Cardiac muscle cell (in vitro differentiated cells and primary cell): Measurements from ENCODE around the gene PRR30. TPM values are rescaled to one million over a fixed set of nuclear protein-coding genes. Genes with fewer than 3 reads are reported as not detected.
A peak's percentile ranks its signal among the peaks of the same experiment; 100 is the strongest.

Experiments
- DNase-seq, 2 donors: peaks; one replicate each; pipeline versions ENCODE4 v3.0.0 to v3.0.0-alpha.2; 2010 to 2017; ENCODE audit warnings: low read depth in 1 of 2, low spot score in 1 of 2
- H3K27ac ChIP-seq: fragments of 200-600 bp; sonication (generic); 2 replicates; pipeline ENCODE4 v1.5.1; 2016
- H3K27me3 ChIP-seq: fragments of 200-600 bp; sonication (generic); 2 replicates; pipeline ENCODE4 v1.6.0; 2016; ENCODE audit warnings: control low read depth
- H3K36me3 ChIP-seq: fragments of 200-600 bp; sonication (generic); 2 replicates; pipeline ENCODE4 v1.5.1; 2016; ENCODE audit warnings: control low read depth
- H3K4me1 ChIP-seq: fragments of 200-600 bp; sonication (generic); 2 replicates; pipeline ENCODE4 v1.8.1; 2017; ENCODE audit warnings: low read depth, mild to moderate bottlenecking, mixed run types
- H3K4me3 ChIP-seq: fragments of 200-600 bp; sonication (generic); 2 replicates; pipeline ENCODE4 v1.5.1; 2016; ENCODE audit warnings: mild to moderate bottlenecking
- H3K9me3 ChIP-seq: fragments of 200-600 bp; sonication (generic); 2 replicates; pipeline ENCODE4 v1.5.1; 2017; ENCODE audit warnings: low read depth, mild to moderate bottlenecking, control low read depth
- CTCF ChIP-seq: IDR thresholded peaks from 2 replicates; pipeline ENCODE4 v1.5.1; 2012; ENCODE audit warnings: low read depth, mild to moderate bottlenecking, low read length
- polyA plus RNA-seq: library from polyadenylated mRNA; unstranded; fragments of >200 nt; fragmentation: Nextera tagmentation; extraction: Ambion mirVana; gene quantifications from 2 replicates; pipeline ENCODE4 v1.2.1, GENCODE V29; 2016
- total RNA-seq: library from RNA; depleted of rRNA; stranded (reverse); fragments of >200 nt; gene quantifications from 2 replicates; pipeline ENCODE4 v1.2.3, GENCODE V29; 2016

The PRR30 gene
- total and polyA plus RNA-seq, 2 experiments from 2014 or later = not detected

DNA sequence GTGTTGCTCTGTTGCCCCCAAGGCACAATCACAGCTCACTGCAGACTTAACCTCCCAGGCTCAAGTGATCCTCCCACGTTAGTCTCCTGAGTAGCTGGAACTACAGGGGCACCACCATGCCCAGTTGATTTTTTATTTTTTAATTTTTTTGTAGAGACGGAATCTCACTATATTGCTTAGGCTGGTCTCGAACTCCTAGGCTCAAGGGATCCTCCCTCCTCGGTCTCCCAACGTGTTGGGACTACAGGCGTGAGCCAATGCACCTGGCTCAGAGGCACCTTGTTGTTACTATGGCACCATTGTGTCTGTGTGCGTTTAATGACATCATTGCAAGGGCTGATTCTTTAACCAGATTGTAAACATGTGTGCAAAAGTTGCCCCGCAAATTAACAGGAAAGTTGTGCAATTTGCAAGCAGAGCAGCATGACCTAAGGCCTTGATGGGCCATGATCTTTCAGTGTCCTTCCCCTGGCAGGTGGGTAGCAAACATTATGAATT is 32.2 kb upstream of the PRR30 start:
- Histone ChIP-seq H3K4me3 (no peak overlapping the region), H3K27me3 (peaks cover 26% of the 10 kb centered on the region), H3K27ac (no peak overlapping the region), H3K4me1 (peaks cover 4% of the 10 kb centered on the region), H3K36me3 (no peaks in the 10 kb centered on the region), H3K9me3 (no peaks in the 10 kb centered on the region)
- DNase-seq = no peak
- TF ChIP-seq CTCF = no peak

GRCh38 chr2:27170581-27171337 is 31.5 kb upstream of the PRR30 start:
- Histone ChIP-seq H3K36me3 (no peaks in the 10 kb centered on the region), H3K9me3 (no peaks in the 10 kb centered on the region), H3K4me1 (peaks cover 4% of the 10 kb centered on the region), H3K4me3 (no peak overlapping the region), H3K27me3 (peaks cover 26% of the 10 kb centered on the region), H3K27ac (no peak overlapping the region)
- no peak for TF ChIP-seq CTCF
- DNase-seq = peak in 1 of 2 donors; percentile 25

DNA sequence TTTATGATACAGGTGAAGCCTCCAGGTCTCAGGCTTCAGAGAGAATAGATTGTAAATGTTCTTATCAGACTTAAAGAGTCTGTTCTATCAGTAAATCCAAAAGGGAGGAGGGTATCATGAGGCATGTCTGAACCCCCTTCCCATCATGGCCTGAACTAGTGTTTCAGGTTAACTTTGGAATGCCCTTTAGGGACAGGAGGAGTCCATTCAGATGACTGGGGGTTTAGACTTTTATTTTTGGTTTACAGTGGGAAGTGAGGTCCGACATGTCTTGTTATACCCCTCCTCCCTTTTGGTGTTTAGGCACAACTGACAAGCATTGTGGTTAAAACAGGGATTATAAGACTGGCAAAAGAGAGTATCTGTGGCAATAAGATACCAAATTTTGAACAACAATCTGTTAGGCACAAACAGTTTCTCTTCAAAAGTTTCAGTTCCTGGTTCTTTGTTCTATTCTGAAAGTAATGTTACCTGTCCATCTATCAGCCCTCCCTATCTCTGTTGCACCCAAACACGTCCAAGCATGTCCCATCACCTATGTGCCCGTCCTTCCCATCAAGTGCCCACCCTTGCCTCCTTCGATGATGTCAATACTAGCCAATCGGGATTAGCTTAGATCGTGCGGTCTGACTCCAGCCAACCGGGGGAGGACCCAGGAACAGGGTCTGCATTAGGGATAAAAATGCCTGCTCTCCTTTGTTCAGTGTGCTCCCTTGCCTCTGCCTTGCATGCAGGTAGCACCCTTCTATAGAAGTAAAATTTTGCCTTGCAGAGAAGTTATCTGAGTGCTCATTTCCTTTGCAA is 26.0 kb upstream of the PRR30 start:
- Histone ChIP-seq H3K27me3 (peaks cover 3% of the 10 kb centered on the region), H3K27ac (no peak overlapping the region), H3K9me3 (no peaks in the 10 kb centered on the region), H3K4me1 (peaks cover 4% of the 10 kb centered on the region), H3K36me3 (no peaks in the 10 kb centered on the region), H3K4me3 (no peak overlapping the region)
- no peak for TF ChIP-seq CTCF
- no peak for DNase-seq

DNA sequence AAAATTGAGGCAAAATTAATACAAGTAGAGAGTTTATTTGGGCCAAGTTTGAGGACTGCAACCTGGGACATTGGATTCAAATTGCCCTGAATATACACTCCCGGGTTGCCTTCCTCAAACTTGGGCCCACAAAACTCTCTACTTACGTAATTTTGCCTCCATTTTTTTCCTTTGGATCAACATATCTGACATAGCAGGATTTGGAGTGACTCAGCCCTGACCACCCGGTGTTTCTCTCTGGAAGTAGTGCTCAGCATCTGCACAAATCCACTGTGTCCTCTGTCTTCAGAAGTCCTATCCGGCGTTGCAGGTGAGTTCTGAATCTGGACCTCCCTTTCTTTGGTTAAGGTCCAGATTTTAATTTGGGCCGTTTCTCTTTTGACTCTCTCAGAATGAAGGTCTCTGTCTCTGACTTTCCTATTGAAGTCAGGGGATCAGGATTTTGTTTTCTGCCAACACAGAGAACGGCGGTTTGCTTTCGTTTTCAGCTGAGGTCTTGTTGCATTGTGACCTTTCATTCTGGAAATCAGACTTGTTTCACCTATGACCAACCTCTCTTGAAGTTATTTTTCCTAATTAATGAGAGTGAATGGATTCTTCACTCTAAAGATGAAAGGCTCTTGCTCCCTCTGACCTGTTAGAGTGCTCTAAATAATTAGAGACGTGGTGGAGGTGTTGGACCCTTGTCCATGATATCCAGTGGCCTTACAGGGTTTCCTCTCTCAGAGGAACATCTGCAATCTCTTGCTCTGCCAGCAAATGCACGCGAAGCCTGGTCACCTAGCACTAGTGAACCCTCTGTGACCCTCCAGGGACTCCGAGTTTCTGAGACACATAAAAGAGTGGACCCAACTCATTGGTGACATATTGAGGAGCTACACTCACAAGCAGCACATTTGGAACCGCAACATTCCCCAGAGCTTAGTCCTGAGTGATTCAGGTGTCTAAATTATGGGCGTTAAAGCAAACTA is 23.2 kb upstream of the PRR30 start:
- DNase-seq = peak in 1 of 2 donors; percentile 42
- no peak for TF ChIP-seq CTCF
- no peak overlapping the region for H3K27ac ChIP-seq
- no peaks in the 10 kb centered on the region for H3K27me3 ChIP-seq
- peaks cover 4% of the 10 kb centered on the region for H3K4me1 ChIP-seq
- no peaks in the 10 kb centered on the region for H3K9me3 ChIP-seq
- H3K4me3 ChIP-seq = no peak overlapping the region
- H3K36me3 ChIP-seq = no peaks in the 10 kb centered on the region

- no peak overlapping the region for H3K27ac ChIP-seq
- H3K27me3 ChIP-seq = no peaks in the 10 kb centered on the region
- H3K9me3 ChIP-seq = no peaks in the 10 kb centered on the region
- peaks cover under 1% of the 10 kb centered on the region for H3K4me1 ChIP-seq
- H3K4me3 ChIP-seq = no peak overlapping the region
- no peaks in the 10 kb centered on the region for H3K36me3 ChIP-seq
- no peak for DNase-seq
- no peak for TF ChIP-seq CTCF
Measured at GRCh38 chr2:27160191-27160590, 21.0 kb upstream of the PRR30 start.
